Mesothelial cell of epicardium (in vitro differentiated cells): ENCODE results near the gene C5orf15. TPM values are rescaled to one million over a fixed set of nuclear protein-coding genes. Genes with fewer than 3 reads are reported as not detected.
A peak's percentile ranks its signal among the peaks of the same experiment; 100 is the strongest.

ENCODE experiments used
- DNase-seq, 2 experiments: peaks; one replicate each; pipeline ENCODE4 v3.0.0; 2021; ENCODE audit warnings: low spot score in 2 of 2; ENCODE audit not compliant: unreplicated experiment in 2 of 2
- H3K27ac Mint-ChIP-seq: 2 replicates; pipeline ENCODE4 v1.8.0; 2021; ENCODE audit warnings: mixed read lengths
- H3K27me3 Mint-ChIP-seq: 2 replicates; pipeline ENCODE4 v1.8.0; 2021; ENCODE audit warnings: low read depth, mixed read lengths
- H3K36me3 Mint-ChIP-seq: 2 replicates; pipeline ENCODE4 v1.8.0; 2021; ENCODE audit warnings: mixed read lengths
- H3K4me1 Mint-ChIP-seq: 2 replicates; pipeline ENCODE4 v1.8.0; 2021; ENCODE audit warnings: mixed read lengths
- H3K4me3 Mint-ChIP-seq: 2 replicates; pipeline ENCODE4 v1.8.0; 2021; ENCODE audit warnings: mild to moderate bottlenecking, moderate library complexity, mixed read lengths
- H3K9me3 Mint-ChIP-seq: 2 replicates; pipeline ENCODE4 v1.8.0; 2021; ENCODE audit warnings: mixed read lengths
- CTCF ChIP-seq: fragments of 200-600 bp; sonication (generic); IDR thresholded peaks from one replicate; pipeline ENCODE4 v1.5.0; 2021; ENCODE audit warnings: antibody characterized with exemption; ENCODE audit not compliant: unreplicated experiment
- total RNA-seq: library from RNA; stranded (reverse); gene quantifications from 3 replicates; pipeline ENCODE4 v1.2.1, GENCODE V29; 2021

C5orf15 gene
- total RNA-seq, 1 donor from 2014 or later: 44.2 TPM

GRCh38 chr5:133966090-133966489 lies 2.3 kb downstream of the C5orf15 start:
- Mint-ChIP-seq H3K4me3 (no peak overlapping the region), H3K36me3 (peaks cover 15% of the 10 kb centered on the region), H3K27me3 (no peaks in the 10 kb centered on the region), H3K27ac (no peak overlapping the region), H3K4me1 (peaks cover 42% of the 10 kb centered on the region), H3K9me3 (peaks cover 12% of the 10 kb centered on the region)
- DNase-seq: no peak
- TF ChIP-seq CTCF: no peak

- Mint-ChIP-seq H3K4me3 (no peak overlapping the region), H3K27me3 (no peaks in the 10 kb centered on the region), H3K27ac (peak overlapping the region; percentile 23), H3K4me1 (peaks cover 33% of the 10 kb centered on the region), H3K36me3 (peaks cover 20% of the 10 kb centered on the region), H3K9me3 (peaks cover 12% of the 10 kb centered on the region)
- DNase-seq: no peak
- no peak for TF ChIP-seq CTCF
These were observed 4.8 kb downstream of the C5orf15 start for GRCh38 chr5:133963493-133964128.

- DNase-seq: no peak
- peaks cover 12% of the 10 kb centered on the region for H3K9me3 Mint-ChIP-seq
- no peak overlapping the region for H3K4me3 Mint-ChIP-seq
- H3K27ac Mint-ChIP-seq: peak overlapping the region; percentile 23
- no peak for TF ChIP-seq CTCF
- H3K4me1 Mint-ChIP-seq: peaks cover 26% of the 10 kb centered on the region
- H3K36me3 Mint-ChIP-seq: peaks cover 20% of the 10 kb centered on the region
- no peaks in the 10 kb centered on the region for H3K27me3 Mint-ChIP-seq
These were observed 5.5 kb downstream of the C5orf15 start for GRCh38 chr5:133962801-133963476.

- H3K9me3 Mint-ChIP-seq: peaks cover 12% of the 10 kb centered on the region
- H3K4me1 Mint-ChIP-seq: peaks cover 18% of the 10 kb centered on the region
- no peaks in the 10 kb centered on the region for H3K27me3 Mint-ChIP-seq
- TF ChIP-seq CTCF: no peak
- peaks cover 23% of the 10 kb centered on the region for H3K36me3 Mint-ChIP-seq
- DNase-seq: no peak
- no peak overlapping the region for H3K4me3 Mint-ChIP-seq
- H3K27ac Mint-ChIP-seq: peak overlapping the region; percentile 23
These were observed 6.3 kb downstream of the C5orf15 start for GRCh38 chr5:133962131-133962530.

- no peaks in the 10 kb centered on the region for H3K27me3 Mint-ChIP-seq
- TF ChIP-seq CTCF: no peak
- peaks cover 7% of the 10 kb centered on the region for H3K9me3 Mint-ChIP-seq
- H3K4me3 Mint-ChIP-seq: no peak overlapping the region
- DNase-seq: no peak
- H3K4me1 Mint-ChIP-seq: peaks cover 14% of the 10 kb centered on the region
- H3K36me3 Mint-ChIP-seq: peaks cover 21% of the 10 kb centered on the region
- peak overlapping the region; percentile 11 for H3K27ac Mint-ChIP-seq
These were observed 8.8 kb downstream of the C5orf15 start for GRCh38 chr5:133959643-133960042.
